Right hindlimb (tissue), 1 donor: ENCODE measurements around the gene CLCN3.
A peak's percentile ranks its signal among the peaks of the same experiment; 100 is the strongest.
"Not testable (repeated sequence)": the region's sequence is repeated elsewhere in the genome, so short reads cannot be mapped to it uniquely, and the experiment has no call there.

Experiments
- DNase-seq: peaks from one replicate; pipeline ENCODE4 v3.0.0-alpha.2; 2018

Gene CLCN3

DNA sequence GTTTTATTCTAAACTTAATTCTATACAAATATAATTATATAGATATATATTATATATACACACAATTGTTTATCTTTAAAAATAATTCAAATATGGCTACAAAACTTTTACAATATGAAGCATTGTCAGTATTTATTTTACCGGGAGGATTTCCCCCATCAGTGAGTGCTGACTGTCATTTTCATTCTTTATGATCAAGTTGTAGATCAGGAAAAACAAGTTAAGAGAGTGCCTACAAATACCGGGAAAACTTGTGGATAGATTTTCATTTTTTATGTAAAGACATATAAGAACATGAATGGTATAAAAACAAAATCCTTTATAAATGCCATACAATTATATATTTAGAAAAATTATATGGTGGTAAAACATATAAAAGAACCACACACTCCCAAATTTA lies 37.8 kb downstream of the CLCN3 start:
- no peak for DNase-seq

DNA sequence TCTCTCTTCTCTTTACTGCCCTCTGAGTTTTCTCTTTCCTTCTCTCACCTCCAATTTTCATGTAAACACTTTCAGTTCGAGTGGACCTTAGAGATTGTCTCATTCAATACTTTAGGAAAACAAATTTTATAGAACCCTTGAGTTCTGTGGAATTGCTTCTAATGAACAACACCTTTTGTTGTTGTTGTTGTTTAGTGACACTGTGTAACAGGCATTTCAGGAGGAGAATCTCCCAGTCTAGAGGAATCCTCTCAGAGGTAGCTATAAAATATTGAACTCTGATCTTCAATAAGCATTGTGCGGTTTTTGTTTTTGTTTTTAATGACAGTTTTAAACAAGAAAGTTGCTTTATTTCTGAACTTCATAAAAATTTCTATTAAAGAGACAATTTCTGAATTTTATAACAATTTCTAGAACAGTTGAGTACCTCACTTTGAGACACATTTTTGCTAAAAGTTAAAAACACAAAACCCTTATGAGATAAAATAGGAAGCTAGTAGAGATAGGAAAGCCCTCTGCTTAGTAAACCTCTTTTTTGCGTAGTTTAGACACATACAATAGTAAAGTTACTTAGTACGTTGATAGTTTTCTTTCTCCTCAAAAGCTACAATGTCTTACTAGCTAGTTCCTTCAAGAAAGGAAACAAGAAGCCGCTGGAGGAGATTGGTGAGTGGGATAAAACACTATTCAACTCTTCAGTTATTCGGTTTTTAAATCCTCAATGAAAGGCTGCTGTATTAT lies 38.8 kb downstream of the CLCN3 start:
- no peak for DNase-seq

- DNase-seq = peak; percentile 76
Measured at GRCh38 chr4:169659716-169660670, 39.6 kb downstream of the CLCN3 start.

- no peak for DNase-seq
Measured at GRCh38 chr4:169660929-169661328, 40.6 kb downstream of the CLCN3 start.

GRCh38 chr4:169661761-169662160 lies 41.4 kb downstream of the CLCN3 start:
- DNase-seq = no peak

DNA sequence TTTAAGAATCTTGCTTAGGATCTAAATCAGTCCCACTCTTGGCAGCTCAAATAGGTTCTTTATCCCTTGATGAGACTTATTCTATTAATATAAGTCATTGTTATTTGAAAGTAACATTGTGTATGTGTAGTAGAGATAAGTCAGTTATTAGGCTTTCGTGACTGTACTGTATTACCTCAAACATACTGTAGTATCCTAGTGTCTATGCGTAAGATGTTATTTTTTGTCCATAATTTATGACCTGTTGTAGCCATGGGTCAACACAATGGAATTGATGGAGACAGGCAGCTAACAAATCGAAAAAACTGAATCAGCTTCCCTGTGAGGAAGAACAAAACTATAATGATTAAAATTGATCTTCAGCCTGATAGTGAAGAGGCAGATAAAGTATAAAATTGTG lies 41.8 kb downstream of the CLCN3 start:
- no peak for DNase-seq

DNA sequence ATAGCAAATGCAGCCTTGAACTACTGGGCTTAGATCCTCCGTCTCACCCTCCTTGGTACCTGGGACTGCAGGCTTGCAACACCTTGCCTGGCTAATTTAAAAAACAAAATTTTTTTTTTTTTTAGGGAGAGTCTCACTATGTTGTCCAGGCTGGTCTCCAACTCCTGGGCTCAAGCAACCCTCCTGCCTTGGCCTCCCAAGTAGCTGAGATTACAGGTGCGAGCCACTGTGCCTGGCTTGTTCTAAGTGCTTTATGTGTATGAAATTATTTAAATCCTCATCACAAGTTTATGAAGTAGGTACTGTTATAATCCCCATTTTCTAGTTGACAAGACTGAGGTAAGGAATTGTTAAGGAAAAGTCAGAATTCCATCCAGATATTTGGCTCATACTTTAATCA lies 43.0 kb downstream of the CLCN3 start:
- DNase-seq = no peak

DNA sequence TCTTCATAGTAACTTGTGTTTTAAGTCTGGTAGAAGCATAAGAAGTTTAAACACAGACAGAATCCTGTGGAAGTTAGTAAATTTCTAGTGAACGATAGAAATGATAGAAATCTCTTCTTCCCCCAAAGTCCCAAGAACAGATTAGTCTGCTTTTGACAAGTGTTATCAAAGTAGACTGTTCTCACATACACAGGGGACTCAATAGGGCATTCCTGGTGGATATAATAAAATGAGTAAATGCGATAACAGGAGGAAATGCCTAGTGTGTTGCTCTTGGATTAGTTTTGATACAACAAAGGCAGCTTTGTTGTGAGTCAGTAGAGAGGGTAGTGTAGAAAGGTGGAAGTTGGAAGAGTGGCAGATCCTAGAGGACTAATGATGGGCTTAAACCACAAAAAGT lies 43.5 kb downstream of the CLCN3 start:
- DNase-seq = no peak

- DNase-seq = no peak
Measured at GRCh38 chr4:169664615-169665014, 44.2 kb downstream of the CLCN3 start.

DNA sequence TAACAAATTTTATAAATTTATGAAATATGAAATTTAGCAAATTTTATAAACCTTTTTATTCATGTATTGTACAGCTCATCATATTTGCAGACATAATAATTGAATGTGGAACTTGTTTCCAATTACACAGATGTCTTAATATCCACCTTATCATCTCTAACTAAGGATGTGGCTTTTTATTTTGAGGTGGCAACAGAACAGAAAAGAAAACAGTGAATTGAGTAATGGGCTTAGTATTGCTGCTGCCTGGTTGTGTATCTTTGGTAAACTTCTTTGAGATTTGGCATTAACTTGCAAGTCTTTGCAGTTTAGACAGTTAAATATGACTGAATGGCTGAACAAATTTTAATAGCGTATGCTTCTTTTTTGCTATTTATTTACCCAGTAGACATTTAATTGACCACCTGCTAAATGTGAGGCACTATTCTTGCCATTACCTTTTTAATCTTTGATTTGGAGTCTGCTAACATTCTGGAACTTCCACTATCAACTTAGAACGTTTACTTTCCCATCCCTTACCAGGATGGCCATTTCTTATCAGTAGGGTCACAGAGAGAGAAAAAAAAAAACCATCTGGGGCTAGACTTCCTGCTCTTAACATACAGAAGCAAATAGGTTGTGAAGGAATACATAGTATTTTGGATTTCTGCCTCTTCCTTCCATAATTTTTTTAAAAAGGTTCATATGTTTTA lies 44.8 kb downstream of the CLCN3 start:
- DNase-seq = no peak

DNA sequence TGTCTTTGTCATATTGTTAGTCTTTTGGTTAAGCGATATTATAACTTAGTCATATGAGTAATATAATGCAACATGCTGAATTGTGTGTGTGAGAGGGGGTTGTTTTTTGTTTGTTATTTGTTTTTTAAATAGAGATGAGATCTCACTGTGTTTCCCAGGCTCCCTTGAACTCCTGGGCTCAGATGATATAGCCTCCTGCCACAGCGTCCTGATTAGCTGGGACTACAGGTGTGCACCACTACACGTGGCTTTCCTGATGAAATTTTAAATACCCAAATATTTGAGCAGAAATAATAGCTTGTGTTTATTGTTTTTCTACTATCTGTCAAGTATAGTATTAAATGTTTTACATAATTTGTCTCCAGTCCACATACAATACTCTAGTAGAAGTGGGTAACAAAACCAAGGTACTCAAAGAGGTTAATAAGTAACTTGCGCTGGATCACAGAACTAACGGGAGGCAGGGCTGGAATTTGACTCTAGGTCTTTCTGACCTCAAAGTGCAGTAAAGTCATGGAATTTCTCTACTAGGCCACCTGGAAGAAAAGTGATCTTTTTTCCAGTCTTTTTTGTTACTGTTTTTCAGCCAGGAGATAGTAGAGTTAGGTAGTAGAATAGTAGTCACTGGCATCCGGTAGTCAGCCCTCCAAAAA lies 47.8 kb downstream of the CLCN3 start:
- no peak for DNase-seq

DNA sequence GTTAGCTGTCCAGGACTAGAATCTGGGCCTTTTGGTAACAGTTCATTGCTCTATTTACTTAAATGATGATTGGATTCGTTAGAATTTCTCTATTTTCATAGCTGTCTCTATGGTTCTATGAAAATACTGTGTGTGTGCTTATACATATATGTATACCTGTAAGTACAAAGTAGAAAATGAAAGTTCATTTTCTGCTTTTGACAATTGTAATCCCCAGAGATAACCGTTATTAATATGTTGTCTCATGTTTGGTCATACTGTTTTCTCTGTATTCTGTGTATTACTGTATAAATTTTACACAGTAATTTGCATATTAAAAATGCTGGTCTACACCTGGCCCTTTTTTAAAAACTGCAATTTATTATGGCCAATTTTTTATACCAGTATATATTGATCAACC lies 55.4 kb downstream of the CLCN3 start:
- DNase-seq = no peak

DNA sequence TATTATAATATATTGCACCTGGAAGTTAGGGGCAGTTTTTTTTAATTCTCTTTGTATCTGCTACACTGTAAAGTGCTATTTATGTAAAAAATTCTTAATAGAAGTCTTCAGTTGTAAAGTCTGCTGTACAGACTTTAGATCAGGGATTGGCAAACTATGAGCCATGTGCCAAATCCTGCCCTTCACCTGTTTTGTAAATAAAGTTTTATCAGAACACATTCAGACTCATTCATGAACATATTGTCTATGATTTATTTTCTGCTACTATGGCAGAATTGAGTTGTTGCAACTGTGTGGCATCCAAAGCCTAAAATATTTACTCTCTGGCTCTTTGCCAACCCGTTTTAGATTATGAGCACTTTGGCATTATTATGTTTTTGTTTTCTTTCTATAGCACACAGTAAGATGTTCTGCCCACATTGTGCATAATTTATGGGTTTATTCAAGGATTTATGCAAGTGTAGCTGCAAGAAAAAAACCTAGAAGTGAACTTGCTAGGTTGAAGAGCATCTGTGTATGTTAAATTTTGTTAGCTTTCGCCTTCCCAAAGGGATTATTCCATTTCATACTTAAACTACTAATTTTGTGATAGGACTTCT lies 56.9 kb downstream of the CLCN3 start:
- DNase-seq = no peak

DNA sequence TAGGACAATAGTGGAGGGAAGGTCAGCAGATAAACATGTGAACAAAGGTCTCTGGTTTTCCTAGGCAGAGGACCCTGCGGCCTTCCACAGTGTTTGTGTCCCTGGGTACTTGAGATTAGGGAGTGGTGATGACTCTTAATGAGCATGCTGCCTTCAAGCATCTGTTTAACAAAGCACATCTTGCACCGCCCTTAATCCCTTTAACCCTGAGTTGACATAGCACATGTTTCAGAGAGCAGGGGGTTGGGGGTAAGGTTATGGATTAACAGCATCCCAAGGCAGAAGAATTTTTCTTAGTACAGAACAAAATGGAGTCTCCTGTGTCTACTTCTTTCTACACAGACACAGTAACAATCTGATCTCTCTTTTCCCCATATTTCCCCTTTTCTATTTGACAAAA lies 58.1 kb downstream of the CLCN3 start:
- not testable (repeated sequence) for DNase-seq

- not testable (repeated sequence) for DNase-seq
Measured at GRCh38 chr4:169678951-169679591, 58.7 kb downstream of the CLCN3 start.

- DNase-seq = no peak
Measured at GRCh38 chr4:169682372-169683047, 62.1 kb downstream of the CLCN3 start.

DNA sequence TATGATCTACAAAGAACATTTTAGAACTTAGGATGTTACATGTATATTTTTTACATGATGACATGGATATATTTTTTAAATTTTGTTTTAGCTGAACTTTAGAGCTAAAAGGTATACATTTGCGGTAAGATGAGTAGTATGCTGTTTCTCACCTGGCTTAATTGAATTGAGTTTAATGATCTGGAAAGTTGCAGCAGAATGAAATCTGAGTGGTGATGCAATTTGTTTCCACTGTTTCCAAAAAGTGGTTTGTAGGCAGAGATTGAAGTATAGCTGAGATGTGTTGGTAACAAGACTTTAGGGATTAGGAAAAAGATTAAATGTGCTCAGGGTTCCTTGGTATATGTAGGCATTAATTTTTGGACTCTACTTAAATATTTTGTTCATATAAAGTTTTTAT lies 69.3 kb downstream of the CLCN3 start:
- DNase-seq = no peak

GRCh38 chr4:169690787-169691186 lies 70.4 kb downstream of the CLCN3 start:
- no peak for DNase-seq

DNA sequence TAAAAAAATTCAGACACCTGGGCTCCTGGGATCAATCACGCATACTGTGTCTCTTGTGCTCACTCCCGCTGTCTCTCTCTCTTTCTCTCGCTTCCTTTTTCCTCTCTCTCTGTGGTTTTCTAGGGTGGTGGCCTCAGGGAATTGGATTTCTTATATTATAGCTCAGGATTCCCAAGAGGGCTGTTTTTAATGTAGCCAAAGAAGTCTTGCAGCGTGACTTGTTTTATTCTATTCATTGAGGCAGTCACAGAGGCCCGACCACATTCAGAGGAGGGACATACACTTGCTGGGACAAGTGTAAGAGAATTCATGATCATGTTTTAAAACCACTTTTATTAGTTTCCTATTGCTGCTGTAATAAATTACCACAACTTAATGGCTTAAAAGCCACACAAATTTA lies 78.0 kb downstream of the CLCN3 start:
- DNase-seq = no peak

DNA sequence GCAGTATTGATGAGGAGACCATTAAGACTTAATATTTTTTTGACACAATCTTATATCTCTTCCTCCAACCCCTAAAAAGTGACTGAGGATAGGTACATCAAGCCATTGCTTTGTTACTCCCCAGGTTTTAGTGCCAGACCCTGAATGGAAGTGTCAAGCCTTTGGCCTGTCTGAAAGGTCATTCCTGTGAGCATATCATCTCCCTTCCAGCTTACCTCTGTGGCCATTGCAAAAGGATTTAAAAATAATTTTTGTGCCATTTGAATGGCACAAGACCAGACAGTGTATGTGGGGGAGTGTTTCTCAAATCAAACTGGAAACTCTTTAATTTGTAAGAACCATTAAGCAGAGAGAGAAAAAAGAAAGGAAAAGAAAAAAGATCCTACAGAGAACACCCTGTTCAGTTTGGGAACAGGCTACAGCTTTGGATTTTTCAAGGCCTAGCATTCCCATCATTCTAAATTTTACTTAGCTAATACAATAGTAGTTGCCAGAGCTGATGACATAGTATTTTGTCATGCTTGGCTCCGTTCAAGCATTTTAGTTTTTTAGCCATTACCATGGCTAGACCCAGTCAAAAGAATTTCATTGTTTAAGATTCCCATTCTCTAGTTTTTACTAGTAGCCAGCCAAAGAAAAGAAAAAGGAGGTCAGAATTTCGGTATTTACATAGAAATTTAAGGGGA lies 87.7 kb downstream of the CLCN3 start:
- no peak for DNase-seq

GRCh38 chr4:169715826-169716225 lies 95.4 kb downstream of the CLCN3 start:
- no peak for DNase-seq
